ENCODE data around the gene NTF4. TPM values are rescaled to one million over a fixed set of nuclear protein-coding genes. Genes with fewer than 3 reads are reported as not detected.

Gene NTF4
- total and polyA plus RNA-seq, 2 of the 8 experiments (the other 6 are each of a cell fraction or from before 2014, with no cell fraction given): 3.1 to 6.5 TPM

DNA sequence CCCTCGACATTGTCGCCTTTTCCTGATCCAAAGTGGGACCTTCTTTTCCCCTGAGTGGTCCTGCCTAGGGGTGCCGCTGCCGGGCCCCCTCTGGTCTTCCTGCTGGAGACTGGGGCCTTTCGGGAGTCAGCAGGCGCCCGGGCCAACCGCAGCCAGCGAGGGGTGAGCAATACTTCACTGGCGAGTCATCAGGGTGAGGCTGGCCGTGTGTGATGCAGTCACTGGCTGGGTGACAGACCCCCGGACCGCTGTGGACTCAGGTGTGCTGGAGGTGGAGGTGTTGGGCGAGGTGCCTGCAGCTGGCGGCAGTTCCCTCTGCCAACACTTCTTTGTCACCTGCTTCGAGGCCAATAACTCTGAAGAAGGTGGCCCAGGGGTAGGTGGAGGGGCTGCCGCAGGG lies 22.4 kb downstream of the NTF4 start (continued):
- TF ChIP-seq, protein P1, sequence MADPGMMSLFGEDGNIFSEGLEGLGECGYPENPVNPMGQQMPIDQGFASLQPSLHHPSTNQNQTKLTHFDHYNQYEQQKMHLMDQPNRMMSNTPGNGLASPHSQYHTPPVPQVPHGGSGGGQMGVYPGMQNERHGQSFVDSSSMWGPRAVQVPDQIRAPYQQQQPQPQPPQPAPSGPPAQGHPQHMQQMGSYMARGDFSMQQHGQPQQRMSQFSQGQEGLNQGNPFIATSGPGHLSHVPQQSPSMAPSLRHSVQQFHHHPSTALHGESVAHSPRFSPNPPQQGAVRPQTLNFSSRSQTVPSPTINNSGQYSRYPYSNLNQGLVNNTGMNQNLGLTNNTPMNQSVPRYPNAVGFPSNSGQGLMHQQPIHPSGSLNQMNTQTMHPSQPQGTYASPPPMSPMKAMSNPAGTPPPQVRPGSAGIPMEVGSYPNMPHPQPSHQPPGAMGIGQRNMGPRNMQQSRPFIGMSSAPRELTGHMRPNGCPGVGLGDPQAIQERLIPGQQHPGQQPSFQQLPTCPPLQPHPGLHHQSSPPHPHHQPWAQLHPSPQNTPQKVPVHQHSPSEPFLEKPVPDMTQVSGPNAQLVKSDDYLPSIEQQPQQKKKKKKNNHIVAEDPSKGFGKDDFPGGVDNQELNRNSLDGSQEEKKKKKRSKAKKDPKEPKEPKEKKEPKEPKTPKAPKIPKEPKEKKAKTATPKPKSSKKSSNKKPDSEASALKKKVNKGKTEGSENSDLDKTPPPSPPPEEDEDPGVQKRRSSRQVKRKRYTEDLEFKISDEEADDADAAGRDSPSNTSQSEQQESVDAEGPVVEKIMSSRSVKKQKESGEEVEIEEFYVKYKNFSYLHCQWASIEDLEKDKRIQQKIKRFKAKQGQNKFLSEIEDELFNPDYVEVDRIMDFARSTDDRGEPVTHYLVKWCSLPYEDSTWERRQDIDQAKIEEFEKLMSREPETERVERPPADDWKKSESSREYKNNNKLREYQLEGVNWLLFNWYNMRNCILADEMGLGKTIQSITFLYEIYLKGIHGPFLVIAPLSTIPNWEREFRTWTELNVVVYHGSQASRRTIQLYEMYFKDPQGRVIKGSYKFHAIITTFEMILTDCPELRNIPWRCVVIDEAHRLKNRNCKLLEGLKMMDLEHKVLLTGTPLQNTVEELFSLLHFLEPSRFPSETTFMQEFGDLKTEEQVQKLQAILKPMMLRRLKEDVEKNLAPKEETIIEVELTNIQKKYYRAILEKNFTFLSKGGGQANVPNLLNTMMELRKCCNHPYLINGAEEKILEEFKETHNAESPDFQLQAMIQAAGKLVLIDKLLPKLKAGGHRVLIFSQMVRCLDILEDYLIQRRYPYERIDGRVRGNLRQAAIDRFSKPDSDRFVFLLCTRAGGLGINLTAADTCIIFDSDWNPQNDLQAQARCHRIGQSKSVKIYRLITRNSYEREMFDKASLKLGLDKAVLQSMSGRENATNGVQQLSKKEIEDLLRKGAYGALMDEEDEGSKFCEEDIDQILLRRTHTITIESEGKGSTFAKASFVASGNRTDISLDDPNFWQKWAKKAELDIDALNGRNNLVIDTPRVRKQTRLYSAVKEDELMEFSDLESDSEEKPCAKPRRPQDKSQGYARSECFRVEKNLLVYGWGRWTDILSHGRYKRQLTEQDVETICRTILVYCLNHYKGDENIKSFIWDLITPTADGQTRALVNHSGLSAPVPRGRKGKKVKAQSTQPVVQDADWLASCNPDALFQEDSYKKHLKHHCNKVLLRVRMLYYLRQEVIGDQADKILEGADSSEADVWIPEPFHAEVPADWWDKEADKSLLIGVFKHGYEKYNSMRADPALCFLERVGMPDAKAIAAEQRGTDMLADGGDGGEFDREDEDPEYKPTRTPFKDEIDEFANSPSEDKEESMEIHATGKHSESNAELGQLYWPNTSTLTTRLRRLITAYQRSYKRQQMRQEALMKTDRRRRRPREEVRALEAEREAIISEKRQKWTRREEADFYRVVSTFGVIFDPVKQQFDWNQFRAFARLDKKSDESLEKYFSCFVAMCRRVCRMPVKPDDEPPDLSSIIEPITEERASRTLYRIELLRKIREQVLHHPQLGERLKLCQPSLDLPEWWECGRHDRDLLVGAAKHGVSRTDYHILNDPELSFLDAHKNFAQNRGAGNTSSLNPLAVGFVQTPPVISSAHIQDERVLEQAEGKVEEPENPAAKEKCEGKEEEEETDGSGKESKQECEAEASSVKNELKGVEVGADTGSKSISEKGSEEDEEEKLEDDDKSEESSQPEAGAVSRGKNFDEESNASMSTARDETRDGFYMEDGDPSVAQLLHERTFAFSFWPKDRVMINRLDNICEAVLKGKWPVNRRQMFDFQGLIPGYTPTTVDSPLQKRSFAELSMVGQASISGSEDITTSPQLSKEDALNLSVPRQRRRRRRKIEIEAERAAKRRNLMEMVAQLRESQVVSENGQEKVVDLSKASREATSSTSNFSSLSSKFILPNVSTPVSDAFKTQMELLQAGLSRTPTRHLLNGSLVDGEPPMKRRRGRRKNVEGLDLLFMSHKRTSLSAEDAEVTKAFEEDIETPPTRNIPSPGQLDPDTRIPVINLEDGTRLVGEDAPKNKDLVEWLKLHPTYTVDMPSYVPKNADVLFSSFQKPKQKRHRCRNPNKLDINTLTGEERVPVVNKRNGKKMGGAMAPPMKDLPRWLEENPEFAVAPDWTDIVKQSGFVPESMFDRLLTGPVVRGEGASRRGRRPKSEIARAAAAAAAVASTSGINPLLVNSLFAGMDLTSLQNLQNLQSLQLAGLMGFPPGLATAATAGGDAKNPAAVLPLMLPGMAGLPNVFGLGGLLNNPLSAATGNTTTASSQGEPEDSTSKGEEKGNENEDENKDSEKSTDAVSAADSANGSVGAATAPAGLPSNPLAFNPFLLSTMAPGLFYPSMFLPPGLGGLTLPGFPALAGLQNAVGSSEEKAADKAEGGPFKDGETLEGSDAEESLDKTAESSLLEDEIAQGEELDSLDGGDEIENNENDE (IDR thresholded peaks at IDR 0.05; ENCODE audit: insufficient replicate concordance, low read length): no peak
- no peak for TF ChIP-seq SUZ12 (IDR thresholded peaks at IDR 0.05; ENCODE audit: low read length)
- TF ChIP-seq CTCF (IDR thresholded peaks at IDR 0.05; ENCODE audit: control extremely low read depth in 1 of 3, insufficient read depth in 1 of 3, low read depth in 1 of 3, low read length in 3 of 3): no peak

All from H1 (cell line).